Esophagus (tissue), 2 donors: ENCODE results near the gene VWA3B. TPM values are rescaled to one million over a fixed set of nuclear protein-coding genes. Genes with fewer than 3 reads are reported as not detected.

ENCODE experiments used
- H3K27ac ChIP-seq, 2 donors: one replicate each; pipeline ENCODE4 v1.5.1; 2013; ENCODE audit warnings: low read depth in 2 of 2, mild to moderate bottlenecking in 2 of 2, inconsistent platforms in 1 of 2, low read length in 1 of 2, moderate library complexity in 1 of 2
- H3K27me3 ChIP-seq, 2 donors: one replicate each; pipeline ENCODE4 v1.6.1; 2013; ENCODE audit warnings: low read length in 2 of 2, control low read depth in 1 of 2, mild to moderate bottlenecking in 1 of 2; ENCODE audit not compliant: insufficient read depth in 2 of 2, control insufficient read depth in 1 of 2
- H3K36me3 ChIP-seq, 2 donors: one replicate each; pipeline ENCODE4 v1.6.1; 2013; ENCODE audit warnings: low read length in 1 of 2; ENCODE audit not compliant: control insufficient read depth in 2 of 2, insufficient read depth in 2 of 2
- H3K4me1 ChIP-seq, 2 donors: one replicate each; pipeline ENCODE4 v1.6.1; 2013; ENCODE audit warnings: low read length in 1 of 2; ENCODE audit not compliant: control insufficient read depth in 2 of 2, insufficient read depth in 2 of 2
- H3K4me3 ChIP-seq, 2 donors: one replicate each; pipeline ENCODE4 v1.5.1; 2013; ENCODE audit warnings: low read length in 2 of 2, mild to moderate bottlenecking in 2 of 2, low read depth in 1 of 2, moderate library complexity in 1 of 2
- H3K9me3 ChIP-seq, 2 donors: one replicate each; pipeline ENCODE4 v1.6.1; 2013; ENCODE audit warnings: mild to moderate bottlenecking in 2 of 2, low read depth in 1 of 2, low read length in 1 of 2, moderate library complexity in 1 of 2; ENCODE audit not compliant: control insufficient read depth in 2 of 2, insufficient read depth in 1 of 2
- WGBS, 2 donors: extraction: QIAGEN DNeasy Blood & Tissue Kit; methylation state at CpG; one replicate each; pipeline ENCODE4 v1.1.7; 2013; 5-methylcytosine and 5-hydroxymethylcytosine counted together
- polyA plus RNA-seq, 2 donors: library from polyadenylated mRNA; stranded (reverse); fragments of 200-250 nt; gene quantifications; one replicate each; pipeline ENCODE4 v1.2.3, GENCODE V29; 2013
- donor health status: healthy with polysubstance abuse.
- donor health status: Bipolar disorder and iron deficiency.

VWA3B gene
- polyA plus RNA-seq, 2 donors: 0.01 to 0.02 TPM

DNA sequence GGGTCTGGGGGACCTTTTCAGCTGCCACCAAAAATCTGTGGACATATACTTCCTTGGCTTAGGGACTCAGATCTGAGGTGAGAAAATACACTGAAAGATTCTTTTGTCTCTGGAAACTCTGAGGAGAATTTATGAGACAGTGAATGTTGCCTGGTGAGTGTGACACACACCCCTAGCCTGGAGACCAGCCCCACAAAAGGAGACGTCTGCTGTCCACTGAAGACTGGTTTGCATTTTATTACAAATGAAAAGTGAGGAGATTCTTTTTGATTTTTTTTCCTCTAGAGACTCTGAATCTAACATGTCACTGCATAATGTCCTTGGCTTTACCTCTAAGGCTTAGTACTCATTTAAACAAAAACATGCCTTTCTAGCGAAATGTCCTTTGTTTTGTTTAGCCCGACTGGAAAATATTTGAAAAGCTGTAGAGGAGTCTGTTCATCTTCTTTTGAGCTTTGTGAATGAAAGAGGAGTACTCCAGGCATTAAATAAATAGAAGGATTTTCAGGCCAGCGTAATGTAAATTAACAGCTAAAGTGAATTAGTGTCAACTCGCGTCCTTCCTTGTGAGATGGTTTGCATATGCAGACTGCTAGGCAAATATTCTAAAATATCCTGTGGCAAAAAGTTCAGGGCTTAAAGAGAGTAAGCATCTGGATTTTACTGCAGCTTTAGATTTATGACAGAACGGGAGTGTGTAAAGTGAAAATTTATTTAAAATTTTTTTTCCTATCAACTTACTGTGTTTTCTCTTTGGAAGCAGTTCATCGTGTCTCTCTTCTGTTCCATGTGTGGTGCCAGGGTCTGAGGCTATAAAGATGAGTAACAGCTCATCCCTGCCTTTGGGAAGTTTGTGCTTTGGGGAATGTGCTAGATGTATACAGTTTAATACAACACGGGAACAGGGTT, 125.4 kb downstream of the VWA3B start:
- Histone ChIP-seq H3K27me3 (peaks cover 0 to 2% of the 10 kb centered on the region in 2 donors), H3K27ac (no peak overlapping the region), H3K4me3 (no peak overlapping the region), H3K36me3 (no peaks in the 10 kb centered on the region), H3K4me1 (peaks cover 2 to 4% of the 10 kb centered on the region in 2 donors), H3K9me3 (no peaks in the 10 kb centered on the region)
- WGBS, 2 donors: 25 to 38% methylated on average over 9 of the region's 9 CpGs

DNA sequence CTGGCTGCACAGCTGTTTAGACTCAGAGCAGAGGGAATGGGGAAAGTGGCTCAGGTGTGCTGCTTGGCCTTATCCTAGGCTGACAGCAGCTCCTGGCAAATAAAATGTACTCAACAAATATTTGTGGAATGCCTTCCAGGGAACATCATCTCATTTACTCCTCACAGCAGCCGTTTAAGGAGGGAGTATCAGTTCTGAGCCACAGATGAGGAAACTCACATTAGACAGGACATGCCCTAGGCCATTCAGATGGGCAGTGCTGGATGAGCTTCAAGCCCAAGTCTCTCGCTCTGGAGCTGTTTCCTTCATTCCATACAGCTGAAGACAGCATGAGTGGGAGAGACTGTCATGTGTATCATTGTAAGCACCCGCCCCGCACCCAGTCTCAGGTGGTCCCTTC, 129.6 kb downstream of the VWA3B start:
- H3K4me1 ChIP-seq: peaks cover 2 to 4% of the 10 kb centered on the region in 2 donors
- no peak overlapping the region for H3K27ac ChIP-seq
- H3K36me3 ChIP-seq: no peaks in the 10 kb centered on the region
- H3K4me3 ChIP-seq: no peak overlapping the region
- H3K9me3 ChIP-seq: no peaks in the 10 kb centered on the region
- WGBS, 2 donors: 79% methylated on average over 4 of the region's 4 CpGs
- H3K27me3 ChIP-seq: peaks cover 0 to 2% of the 10 kb centered on the region in 2 donors

DNA sequence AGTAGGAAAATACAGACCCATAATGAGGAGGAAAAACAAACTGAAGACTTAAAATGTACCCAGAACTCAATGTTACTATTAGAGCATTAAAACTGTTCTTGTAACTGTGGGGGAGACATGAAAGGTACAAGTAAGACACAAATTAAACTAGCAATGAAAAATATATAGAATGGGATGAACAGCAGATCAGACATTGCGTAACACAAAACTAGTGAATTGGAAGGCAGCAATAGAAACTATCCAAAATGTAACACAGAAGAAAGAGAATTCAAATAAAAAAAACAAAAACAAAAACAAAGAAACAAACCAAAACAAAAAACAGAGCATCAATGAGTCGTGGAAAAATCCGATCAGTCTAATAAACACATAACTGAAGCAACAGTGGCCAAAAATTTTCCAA, 132.2 kb downstream of the VWA3B start:
- Histone ChIP-seq H3K27ac (no peak overlapping the region), H3K9me3 (no peaks in the 10 kb centered on the region), H3K36me3 (no peaks in the 10 kb centered on the region), H3K27me3 (peaks cover 0 to 2% of the 10 kb centered on the region in 2 donors), H3K4me1 (no peaks in the 10 kb centered on the region), H3K4me3 (no peak overlapping the region)
- WGBS, 2 donors: 92 to 97% methylated on average over 3 of the region's 3 CpGs

DNA sequence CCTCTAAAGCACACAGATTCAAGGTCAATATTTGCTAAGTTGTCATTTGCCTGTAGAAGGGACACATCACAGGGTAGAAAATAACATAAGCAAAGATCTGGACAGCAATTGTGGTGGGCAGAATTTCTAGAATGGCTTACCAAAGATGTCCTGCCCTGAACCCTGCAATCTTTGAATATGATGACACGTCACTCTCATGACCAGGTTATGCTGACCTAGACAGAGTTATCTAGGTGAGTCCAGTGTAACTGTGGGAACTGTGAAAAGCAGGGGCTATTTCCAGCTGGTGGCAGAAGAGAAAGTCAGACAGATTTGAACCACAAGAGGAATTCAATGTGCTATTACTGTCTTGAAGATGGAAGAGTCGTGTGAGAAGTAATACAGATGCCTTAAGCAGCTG, 147.0 kb downstream of the VWA3B start:
- Histone ChIP-seq H3K4me1 (no peaks in the 10 kb centered on the region), H3K36me3 (no peaks in the 10 kb centered on the region), H3K9me3 (no peaks in the 10 kb centered on the region), H3K27me3 (no peaks in the 10 kb centered on the region), H3K27ac (no peak overlapping the region), H3K4me3 (no peak overlapping the region)
- 60 to 81% methylated on average over 2 of the region's 2 CpGs for WGBS, 2 donors

DNA sequence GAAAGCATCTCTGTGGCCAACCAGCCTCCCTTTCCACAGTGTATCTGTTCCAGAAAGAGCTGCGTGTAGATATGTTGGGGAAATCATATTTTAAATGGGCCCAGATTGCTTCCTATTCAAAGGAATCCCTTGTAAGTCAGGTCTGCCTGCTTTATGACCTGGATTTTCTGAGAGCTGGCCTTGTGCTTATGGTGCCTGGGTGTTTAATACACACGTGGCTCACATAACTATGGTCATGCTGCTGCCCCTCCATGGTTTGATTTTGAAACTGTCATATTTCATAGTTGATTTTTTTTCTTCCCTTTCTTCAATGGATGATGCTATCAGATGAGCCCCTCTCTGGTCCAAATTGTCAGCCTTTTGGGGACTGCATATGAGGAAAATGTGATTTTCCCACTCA, 147.8 kb downstream of the VWA3B start:
- Histone ChIP-seq H3K27ac (no peak overlapping the region), H3K36me3 (no peaks in the 10 kb centered on the region), H3K9me3 (no peaks in the 10 kb centered on the region), H3K4me1 (no peaks in the 10 kb centered on the region), H3K27me3 (no peaks in the 10 kb centered on the region), H3K4me3 (no peak overlapping the region)
- WGBS, 2 donors: 39 to 57% methylated on average over 2 of the region's 2 CpGs

DNA sequence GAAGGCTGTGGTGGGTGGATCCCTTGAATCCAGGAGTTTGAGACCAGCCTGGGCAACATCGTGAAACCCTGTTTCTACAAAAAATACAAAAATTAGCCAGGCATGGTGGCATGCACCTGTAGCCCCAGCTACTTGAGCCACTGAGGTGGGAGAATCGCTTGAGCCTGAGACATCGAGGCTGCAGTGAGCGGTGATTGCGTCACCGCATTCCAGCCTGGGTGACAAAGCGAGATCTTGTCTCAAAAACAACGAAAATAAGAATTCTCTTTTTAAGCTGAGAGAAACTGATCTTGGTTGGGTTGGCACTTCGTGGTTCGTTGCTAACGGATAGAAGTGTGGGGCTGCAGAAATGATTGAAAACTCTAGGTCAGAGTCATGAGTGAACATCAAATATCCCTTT, 150.0 kb downstream of the VWA3B start:
- no peak overlapping the region for H3K4me3 ChIP-seq
- no peaks in the 10 kb centered on the region for H3K36me3 ChIP-seq
- no peaks in the 10 kb centered on the region for H3K9me3 ChIP-seq
- H3K27ac ChIP-seq: no peak overlapping the region
- no peaks in the 10 kb centered on the region for H3K27me3 ChIP-seq
- H3K4me1 ChIP-seq: no peaks in the 10 kb centered on the region
- WGBS, 2 donors: 92 to 93% methylated on average over 11 of the region's 11 CpGs

DNA sequence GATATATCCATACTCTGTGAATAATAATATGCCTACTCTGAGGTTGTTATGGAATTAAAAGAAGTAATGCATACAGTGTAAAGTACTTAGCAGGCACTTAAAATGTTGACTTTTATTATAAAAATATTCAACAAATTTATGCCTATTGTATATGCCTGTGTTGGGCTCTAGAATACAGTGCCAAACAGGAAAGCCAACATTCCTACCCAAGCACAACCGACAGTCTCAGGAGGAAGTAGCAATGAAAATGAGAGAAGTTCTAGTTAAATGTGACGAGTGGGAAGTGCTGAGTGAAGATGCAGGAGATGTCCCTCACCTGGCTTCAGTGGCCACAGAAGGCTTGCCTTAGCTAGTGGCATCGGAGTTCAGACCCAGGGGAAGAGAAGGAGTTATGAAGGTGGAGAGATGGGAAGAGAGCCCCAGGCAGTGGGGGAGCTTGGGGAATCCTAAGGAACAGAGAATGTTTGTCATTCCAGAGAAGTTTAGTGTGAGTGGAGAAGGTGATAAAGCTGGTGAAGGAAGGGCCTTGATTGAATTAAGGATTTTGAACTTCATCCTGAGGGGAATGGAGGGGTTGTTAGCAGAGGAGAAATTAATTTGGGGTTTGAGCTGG, 153.9 kb downstream of the VWA3B start:
- WGBS, 2 donors: 56 to 59% methylated on average over 3 of the region's 3 CpGs
- no peaks in the 10 kb centered on the region for H3K4me1 ChIP-seq
- no peaks in the 10 kb centered on the region for H3K36me3 ChIP-seq
- H3K27ac ChIP-seq: no peak overlapping the region
- H3K9me3 ChIP-seq: no peaks in the 10 kb centered on the region
- no peaks in the 10 kb centered on the region for H3K27me3 ChIP-seq
- H3K4me3 ChIP-seq: no peak overlapping the region

DNA sequence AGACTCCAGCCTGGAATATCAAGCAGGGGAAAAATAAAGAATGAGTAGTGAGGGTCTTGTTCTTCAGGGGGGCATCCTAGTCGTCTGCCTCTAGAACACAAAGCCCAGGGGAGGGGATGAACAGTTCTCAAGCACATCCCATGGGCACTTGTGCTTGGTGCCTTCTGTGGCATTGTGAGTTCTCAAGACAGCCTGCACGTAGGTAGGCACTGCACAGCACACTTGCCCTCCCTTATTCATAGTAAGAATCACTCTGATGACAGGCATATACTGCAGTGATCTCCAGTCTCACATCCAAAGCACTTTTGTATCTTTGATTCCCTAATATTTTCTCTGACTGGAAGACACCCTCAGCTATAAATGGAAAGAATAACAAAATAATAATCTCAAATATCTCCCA, 154.6 kb downstream of the VWA3B start:
- no peaks in the 10 kb centered on the region for H3K4me1 ChIP-seq
- no peak overlapping the region for H3K4me3 ChIP-seq
- 60 to 73% methylated on average over 2 of the region's 2 CpGs for WGBS, 2 donors
- no peaks in the 10 kb centered on the region for H3K9me3 ChIP-seq
- H3K27me3 ChIP-seq: no peaks in the 10 kb centered on the region
- no peak overlapping the region for H3K27ac ChIP-seq
- H3K36me3 ChIP-seq: no peaks in the 10 kb centered on the region

DNA sequence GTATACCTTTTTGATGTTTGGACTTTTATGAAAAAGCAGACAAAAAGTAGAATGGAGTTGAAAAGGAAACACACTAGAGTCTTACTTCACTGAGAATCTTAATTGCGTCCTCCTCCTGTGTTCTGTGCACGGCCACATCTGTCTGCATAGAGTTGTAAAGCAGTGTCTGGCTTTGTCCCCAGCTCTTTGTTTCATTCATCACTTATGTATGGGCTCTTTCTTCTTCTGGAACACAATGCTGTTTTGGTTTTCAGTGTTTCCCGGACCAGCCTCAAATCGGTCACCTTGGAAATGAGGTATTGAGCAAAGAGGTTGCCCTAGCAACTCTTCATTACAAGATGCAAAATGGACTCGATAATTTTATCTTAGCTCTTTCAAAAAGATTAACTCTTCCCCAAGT, 155.0 kb downstream of the VWA3B start:
- Histone ChIP-seq H3K27ac (no peak overlapping the region), H3K27me3 (no peaks in the 10 kb centered on the region), H3K4me3 (no peak overlapping the region), H3K4me1 (no peaks in the 10 kb centered on the region), H3K9me3 (no peaks in the 10 kb centered on the region), H3K36me3 (no peaks in the 10 kb centered on the region)
- WGBS, 2 donors: 83 to 87% methylated on average over 5 of the region's 5 CpGs

DNA sequence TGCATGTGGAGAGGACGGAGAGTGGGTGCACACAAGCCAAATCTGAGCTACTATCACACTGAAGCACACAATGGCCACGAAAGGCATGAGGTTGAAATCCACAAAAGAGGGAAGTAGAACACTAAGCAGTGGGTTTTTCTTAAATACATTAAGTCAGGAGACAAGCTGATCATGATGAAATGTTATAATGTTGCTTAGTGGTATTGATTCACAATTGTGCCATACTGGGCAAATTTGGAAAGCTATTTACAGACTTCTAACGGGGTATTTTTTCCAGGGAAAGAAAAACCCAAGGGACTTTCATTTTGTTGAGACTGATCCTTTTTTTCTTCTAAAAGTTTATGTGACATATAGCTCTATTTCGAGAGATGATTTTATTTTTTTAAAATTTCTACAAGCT, 158.5 kb downstream of the VWA3B start:
- Histone ChIP-seq H3K36me3 (no peaks in the 10 kb centered on the region), H3K27ac (no peak overlapping the region), H3K9me3 (no peaks in the 10 kb centered on the region), H3K27me3 (no peaks in the 10 kb centered on the region), H3K4me1 (no peaks in the 10 kb centered on the region), H3K4me3 (no peak overlapping the region)
- WGBS, 2 donors: 72 to 73% methylated on average over 4 of the region's 4 CpGs
